ENCODE measurements around the gene STARD3NL.

DNA sequence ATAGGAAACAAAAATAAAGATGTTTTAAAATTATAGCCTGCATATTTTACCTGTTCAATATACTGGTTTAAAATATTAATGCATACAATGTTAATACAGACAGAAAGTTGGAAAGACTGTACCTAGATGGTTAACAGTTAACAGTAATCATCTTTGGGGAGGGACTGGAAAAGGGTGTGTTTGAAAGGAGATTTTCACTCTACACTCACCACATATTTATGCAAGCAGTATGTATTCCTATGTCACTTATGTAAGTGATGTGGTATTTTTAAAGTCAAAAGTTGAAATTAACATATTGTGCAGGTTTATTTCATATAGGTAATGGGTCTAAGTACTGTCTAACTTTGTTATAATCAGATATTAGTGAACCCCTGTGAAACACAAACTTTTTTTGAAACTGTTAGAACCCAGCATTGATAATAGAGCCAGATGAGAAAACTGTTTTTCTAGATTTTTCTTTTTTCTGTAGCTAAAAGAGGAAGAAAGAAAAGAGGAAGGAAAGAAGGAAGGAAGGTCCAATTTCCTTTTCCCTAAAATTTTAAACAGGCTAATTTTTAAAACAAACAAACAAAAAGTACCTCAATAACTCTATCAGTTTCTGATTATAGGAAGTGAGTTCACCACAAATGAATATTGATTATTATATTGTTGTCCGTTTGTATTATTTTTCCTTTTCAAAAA lies 9.0 kb upstream of the STARD3NL start:
- no peak for TF ChIP-seq EGR1 (IDR thresholded peaks at IDR 0.05)
- TF ChIP-seq TAF1 (IDR thresholded peaks at IDR 0.05; ENCODE audit: low read depth), result no peak
- TF ChIP-seq YY1 (IDR thresholded peaks at IDR 0.05; ENCODE audit: low read depth), result no peak
- TF ChIP-seq, protein P1, sequence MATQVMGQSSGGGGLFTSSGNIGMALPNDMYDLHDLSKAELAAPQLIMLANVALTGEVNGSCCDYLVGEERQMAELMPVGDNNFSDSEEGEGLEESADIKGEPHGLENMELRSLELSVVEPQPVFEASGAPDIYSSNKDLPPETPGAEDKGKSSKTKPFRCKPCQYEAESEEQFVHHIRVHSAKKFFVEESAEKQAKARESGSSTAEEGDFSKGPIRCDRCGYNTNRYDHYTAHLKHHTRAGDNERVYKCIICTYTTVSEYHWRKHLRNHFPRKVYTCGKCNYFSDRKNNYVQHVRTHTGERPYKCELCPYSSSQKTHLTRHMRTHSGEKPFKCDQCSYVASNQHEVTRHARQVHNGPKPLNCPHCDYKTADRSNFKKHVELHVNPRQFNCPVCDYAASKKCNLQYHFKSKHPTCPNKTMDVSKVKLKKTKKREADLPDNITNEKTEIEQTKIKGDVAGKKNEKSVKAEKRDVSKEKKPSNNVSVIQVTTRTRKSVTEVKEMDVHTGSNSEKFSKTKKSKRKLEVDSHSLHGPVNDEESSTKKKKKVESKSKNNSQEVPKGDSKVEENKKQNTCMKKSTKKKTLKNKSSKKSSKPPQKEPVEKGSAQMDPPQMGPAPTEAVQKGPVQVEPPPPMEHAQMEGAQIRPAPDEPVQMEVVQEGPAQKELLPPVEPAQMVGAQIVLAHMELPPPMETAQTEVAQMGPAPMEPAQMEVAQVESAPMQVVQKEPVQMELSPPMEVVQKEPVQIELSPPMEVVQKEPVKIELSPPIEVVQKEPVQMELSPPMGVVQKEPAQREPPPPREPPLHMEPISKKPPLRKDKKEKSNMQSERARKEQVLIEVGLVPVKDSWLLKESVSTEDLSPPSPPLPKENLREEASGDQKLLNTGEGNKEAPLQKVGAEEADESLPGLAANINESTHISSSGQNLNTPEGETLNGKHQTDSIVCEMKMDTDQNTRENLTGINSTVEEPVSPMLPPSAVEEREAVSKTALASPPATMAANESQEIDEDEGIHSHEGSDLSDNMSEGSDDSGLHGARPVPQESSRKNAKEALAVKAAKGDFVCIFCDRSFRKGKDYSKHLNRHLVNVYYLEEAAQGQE (IDR thresholded peaks at IDR 0.05; ENCODE audit: low read depth), result no peak
- TF ChIP-seq MAX (IDR thresholded peaks at IDR 0.05), result no peak
- TF ChIP-seq TEAD4 (IDR thresholded peaks at IDR 0.05), result no peak
- no peak for TF ChIP-seq RAD21 (IDR thresholded peaks at IDR 0.05; ENCODE audit: low read depth)
- TF ChIP-seq FOXM1 (IDR thresholded peaks at IDR 0.05; ENCODE audit: borderline replicate concordance, low read depth), result no peak
- no peak for TF ChIP-seq EP300 (IDR thresholded peaks at IDR 0.05; ENCODE audit: borderline replicate concordance)
- TF ChIP-seq USF1 (IDR thresholded peaks at IDR 0.05), result no peak
- no peak for TF ChIP-seq TCF12 (IDR thresholded peaks at IDR 0.05; ENCODE audit: low read depth)
- TF ChIP-seq CEBPB (IDR thresholded peaks at IDR 0.05), result no peak
- no peak for TF ChIP-seq CREB1 (IDR thresholded peaks at IDR 0.05; ENCODE audit: low read depth)
- TF ChIP-seq ZBTB7A (IDR thresholded peaks at IDR 0.05; ENCODE audit: low read depth), result no peak

Measured in Ishikawa (cell line).